GM10847 (cell line): ENCODE measurements around the gene TPO.

Experiments used
- POLR2A ChIP-seq: IDR thresholded peaks from 2 replicates; pipeline ENCODE4 v1.6.1; 2011; ENCODE audit not compliant: insufficient read length; ENCODE audit errors: extremely low read depth

TPO gene

DNA sequence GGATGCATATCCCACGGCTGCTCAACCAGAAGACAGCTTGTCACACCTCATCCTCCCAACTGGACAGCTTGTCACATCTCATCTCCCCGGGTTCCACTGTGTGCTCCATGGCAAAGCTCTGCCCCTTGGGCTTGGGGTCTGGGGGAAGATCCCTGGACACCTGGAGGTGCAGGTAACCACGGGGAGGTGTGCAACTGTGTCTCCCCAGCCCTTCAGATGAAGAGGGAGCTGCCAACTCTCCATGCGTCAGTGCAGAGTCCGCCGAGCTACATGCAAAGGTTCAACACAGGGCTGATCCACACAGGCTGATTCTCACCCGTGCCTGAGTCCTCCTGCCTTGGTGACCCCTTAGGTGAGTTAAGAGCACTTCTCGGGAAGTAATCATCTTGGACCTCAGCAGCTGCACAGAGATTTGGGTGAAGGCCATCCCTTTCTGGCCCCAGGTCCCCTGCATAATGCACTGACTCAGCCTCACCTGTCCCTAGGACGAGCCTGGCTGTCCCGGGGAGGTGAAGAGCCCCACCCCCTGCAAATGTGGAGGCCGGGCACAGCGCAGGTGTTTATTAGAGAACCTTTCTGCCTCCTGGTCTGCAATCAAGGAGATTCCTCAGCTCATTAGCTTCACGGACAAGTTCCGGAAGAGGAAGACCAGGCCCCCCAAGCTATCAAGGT lies 173.1 kb downstream of the TPO start:
- no peak for TF ChIP-seq POLR2A

DNA sequence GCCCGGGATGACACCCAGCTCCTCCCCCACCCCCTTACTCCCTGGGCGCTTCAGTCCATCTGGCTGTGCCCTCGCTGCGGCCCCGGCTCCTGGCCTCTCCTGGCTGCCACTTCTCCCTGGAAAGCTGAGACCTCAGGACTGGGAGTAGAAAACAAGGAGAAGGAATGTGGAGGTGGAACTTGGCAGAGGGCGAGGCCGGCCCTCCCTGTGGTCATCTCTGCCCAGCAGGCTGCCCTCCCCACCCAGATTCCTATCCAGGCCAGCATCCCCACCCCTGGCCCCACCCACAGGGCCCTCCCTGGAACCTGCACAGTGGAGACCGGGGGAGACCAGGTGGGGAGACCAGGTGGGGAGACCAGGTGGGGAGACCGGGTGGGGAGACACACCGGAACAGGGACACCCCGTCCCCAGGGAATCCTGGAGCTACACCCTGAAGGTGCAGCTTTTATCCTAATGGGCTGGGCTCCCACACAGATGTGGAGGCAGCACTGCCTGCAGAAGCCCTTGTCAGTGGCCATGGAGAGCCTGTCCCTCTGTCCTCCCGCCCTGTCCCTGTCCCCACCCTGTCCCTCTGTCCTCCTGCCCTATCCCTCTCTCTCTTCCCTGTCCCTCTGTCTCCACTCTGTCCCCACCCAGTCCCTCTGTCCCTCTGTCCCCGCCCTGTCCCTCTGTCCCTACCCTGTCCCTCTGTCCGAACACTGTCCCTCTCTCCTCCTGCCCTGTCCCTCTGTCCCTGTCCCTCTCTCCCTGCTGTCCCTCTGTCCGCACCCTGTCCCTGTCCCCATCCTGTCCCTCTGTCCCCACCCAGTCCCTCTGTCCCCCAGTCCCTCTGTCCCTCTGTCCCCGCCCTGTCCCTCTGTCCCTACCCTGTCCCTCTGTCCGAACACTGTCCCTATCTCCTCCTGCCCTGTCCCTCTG lies 173.9 kb downstream of the TPO start:
- TF ChIP-seq POLR2A, result no peak

DNA sequence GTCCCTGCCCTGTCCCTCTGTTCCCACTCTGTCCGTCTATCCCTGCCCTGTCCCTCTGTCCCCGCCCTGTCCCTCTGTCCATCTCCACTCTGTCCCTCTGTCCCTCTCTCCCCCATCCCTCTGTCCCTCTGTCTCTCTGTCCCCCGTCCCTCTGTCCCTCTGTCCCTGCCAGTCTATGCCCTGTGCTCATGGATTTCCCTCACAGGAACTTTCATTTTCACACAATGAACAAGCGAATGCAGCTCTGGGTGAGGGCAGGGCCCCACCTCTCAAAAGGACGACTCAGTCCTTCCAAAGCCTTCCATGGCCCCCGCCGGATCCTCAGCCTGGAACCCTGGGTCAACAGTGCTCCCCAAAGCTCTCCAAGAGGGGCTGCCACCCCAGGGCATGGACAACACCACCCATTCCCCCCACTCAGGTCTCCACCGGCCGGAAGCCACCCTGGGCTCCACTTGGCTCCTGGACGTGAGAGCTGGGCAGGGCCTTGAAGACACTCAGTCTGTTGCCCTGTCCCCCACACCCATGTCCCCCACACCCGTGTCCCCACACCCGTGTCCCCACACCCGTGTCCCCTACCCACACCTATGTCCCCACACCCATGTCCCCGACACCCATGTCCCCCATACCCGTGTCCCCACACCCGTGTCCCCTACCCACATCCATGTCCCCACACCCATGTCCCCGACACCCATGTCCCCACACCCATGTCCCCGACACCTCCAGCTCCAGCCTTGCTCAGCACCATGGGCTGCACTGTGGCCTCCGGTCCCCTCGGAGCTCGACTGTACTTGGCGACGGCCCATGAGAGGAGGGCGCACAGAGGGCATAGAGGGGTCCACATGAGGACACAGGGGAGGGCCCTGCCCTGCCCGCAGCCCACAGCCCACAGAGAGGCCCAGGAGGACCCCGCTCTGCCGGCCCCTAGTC lies 175.1 kb downstream of the TPO start:
- no peak for TF ChIP-seq POLR2A

DNA sequence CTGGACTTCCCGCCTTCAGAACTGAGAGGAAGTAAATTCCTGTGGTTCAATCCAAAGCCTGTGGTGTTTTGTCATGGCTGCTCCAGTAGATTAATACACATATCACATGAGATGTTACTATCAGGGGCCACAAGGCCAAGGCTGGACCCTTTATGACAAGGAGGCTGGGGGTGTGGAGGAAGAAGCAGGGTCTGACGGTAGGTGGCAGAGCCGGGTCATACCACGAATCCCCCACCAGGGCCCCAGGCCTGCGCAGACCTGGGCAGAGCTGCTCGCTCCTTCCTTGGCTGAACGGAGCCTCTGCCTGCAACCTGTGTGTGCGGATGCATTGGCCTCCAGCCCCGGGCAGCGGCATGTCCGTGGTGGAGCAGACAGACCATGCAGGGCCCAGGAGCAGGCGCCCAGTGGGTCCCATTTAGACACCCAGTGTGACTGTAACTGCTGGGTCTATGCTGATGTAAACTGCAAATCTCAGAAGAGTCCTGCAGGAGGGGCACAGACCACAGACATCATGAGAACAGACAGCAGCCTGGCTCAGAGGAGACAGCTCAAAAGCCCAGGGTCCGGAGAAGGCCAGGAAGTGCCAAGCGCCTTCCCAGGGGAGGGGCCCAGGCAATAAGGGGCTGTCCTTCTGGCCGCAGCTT lies 175.8 kb downstream of the TPO start:
- no peak for TF ChIP-seq POLR2A

DNA sequence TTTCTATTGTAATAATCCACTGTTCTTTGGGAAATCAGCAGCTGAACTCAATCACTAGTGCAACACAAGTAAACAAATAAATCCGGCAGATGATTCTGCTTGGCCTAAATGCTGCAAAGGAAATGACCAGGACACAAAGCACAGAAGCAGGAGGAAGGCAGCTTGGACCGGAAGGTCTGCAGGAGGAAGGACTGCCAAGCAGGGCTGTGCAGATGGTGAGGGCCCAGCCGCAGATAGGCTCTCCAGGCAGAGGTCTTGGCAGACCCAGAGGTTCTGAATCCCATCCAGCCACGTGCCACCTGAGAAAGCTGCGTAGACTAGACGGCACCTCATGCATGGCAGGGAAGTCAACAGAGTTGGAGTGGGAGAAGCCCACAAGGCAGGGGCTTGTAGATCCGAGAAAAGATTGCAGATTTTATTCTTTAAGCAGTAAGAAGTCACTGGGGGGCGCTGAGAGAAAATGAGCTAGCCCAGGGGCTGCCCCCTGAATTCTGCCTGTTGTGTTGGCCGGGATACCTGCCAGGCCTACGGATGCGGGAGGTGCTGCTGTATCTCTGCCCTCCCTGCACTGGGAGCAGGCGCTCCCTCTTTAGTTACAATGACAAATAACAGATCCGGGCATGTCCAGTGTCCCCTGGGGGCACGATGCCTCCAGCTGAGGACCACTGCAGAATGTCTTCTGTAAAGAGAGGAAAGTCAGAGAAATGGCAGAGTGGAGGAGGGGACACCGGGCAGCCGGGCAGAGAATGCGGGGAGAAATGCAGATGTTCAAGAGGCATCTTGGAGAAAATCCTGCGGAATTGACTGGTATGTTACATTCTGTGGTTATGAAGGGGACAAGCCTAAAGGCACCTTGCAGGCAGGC lies 177.6 kb downstream of the TPO start:
- TF ChIP-seq POLR2A, result no peak

DNA sequence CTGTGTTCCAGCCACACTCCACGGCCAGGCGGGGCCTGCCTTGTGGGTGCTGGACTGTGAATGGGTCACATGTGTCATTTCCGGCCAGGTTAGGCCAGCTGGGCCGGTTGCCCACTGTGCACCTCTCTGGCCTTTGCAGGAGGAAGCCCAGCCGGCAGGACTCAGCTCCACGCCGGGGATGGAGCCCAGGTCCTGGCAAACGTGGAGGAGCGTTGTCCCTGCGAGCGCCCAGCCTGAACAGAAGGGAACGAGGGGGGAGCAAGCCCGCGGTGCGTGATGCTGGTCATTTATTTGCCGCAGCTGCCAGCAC lies 178.2 kb downstream of the TPO start:
- TF ChIP-seq POLR2A, result no peak
